Measurements from ENCODE around the gene PPIC. TPM values are rescaled to one million over a fixed set of nuclear protein-coding genes. Genes with fewer than 3 reads are reported as not detected.
A peak's percentile ranks its signal among the peaks of the same experiment; 100 is the strongest.

The PPIC gene
- total and polyA plus RNA-seq, 11 donors, result 32.7 to 61.0 (median 43.1) TPM

GRCh38 chr5:123066016-123066415 is 29.5 kb upstream of the PPIC start:
- Histone ChIP-seq H3K27me3 (no peaks in the 10 kb centered on the region), H3K9me3 (peaks cover 0 to 14% (median 0%) of the 10 kb centered on the region in 12 donors), H3K36me3 (no peaks in the 10 kb centered on the region), H3K4me1 (no peaks in the 10 kb centered on the region), H3K4me3 (no peak overlapping the region), H3K27ac (no peak overlapping the region)
- DNase-seq, result no peak
- intact Hi-C loops (cut with DNase I), result no loop called here
- TF ChIP-seq POLR2A (IDR thresholded peaks at IDR 0.05), result no peak
- no peak for TF ChIP-seq CTCF (IDR thresholded peaks at IDR 0.05)
- ATAC-seq, result no peak

GRCh38 chr5:123059455-123059854 is 22.9 kb upstream of the PPIC start:
- H3K36me3 ChIP-seq, result peaks cover 0 to 18% (median 0%) of the 10 kb centered on the region in 9 donors
- H3K9me3 ChIP-seq, result peaks cover 0 to 35% (median 4%) of the 10 kb centered on the region in 12 donors
- intact Hi-C loops (cut with DNase I), result no loop called here
- DNase-seq, result no peak
- no peak for TF ChIP-seq POLR2A (IDR thresholded peaks at IDR 0.05)
- no peaks in the 10 kb centered on the region for H3K4me1 ChIP-seq
- no peak overlapping the region for H3K4me3 ChIP-seq
- no peak overlapping the region for H3K27ac ChIP-seq
- ATAC-seq, result no peak
- H3K27me3 ChIP-seq, result no peaks in the 10 kb centered on the region

- no peak for DNase-seq
Measured at GRCh38 chr5:123051206-123051605, 14.7 kb upstream of the PPIC start.

GRCh38 chr5:123047706-123048105 is 11.2 kb upstream of the PPIC start:
- Histone ChIP-seq H3K27me3 (no peaks in the 10 kb centered on the region), H3K27ac (no peak overlapping the region), H3K36me3 (peaks cover 0 to under 1% (median 0%) of the 10 kb centered on the region in 9 donors), H3K4me3 (no peak overlapping the region), H3K9me3 (peaks cover 0 to 26% (median under 1%) of the 10 kb centered on the region in 12 donors), H3K4me1 (peaks cover 0 to 4% (median 0%) of the 10 kb centered on the region in 12 donors)
- DNase-seq (no peak), ATAC-seq (no peak)
- 82 to 91% (median 86%) methylated on average over 1 of the region's 1 CpG for WGBS, 4 donors
- TF ChIP-seq POLR2A (IDR thresholded peaks at IDR 0.05), result no peak
- TF ChIP-seq CTCF (IDR thresholded peaks at IDR 0.05), result no peak
- intact Hi-C loops (cut with DNase I), result no loop called here

More at GRCh38 chr5:123051206-123051605, 14.7 kb upstream of the PPIC start:
- no peak for ATAC-seq
- H3K9me3 ChIP-seq, result peaks cover 0 to 26% (median under 1%) of the 10 kb centered on the region in 12 donors
- H3K27ac ChIP-seq, result no peak overlapping the region
- no peak overlapping the region for H3K4me3 ChIP-seq
- H3K36me3 ChIP-seq, result peaks cover 0 to 18% (median 0%) of the 10 kb centered on the region in 9 donors
- intact Hi-C loops (cut with DNase I), result no loop called here
- H3K4me1 ChIP-seq, result peaks cover 0 to 2% (median 0%) of the 10 kb centered on the region in 12 donors
- TF ChIP-seq CTCF (IDR thresholded peaks at IDR 0.05), result no peak
- TF ChIP-seq POLR2A (IDR thresholded peaks at IDR 0.05), result no peak
- WGBS, 4 donors, result 86 to 93% (median 91%) methylated on average over 2 of the region's 2 CpGs
- no peaks in the 10 kb centered on the region for H3K27me3 ChIP-seq

GRCh38 chr5:123046222-123046621 is 9.7 kb upstream of the PPIC start:
- H3K4me1 ChIP-seq, result peaks cover 0 to 4% (median 0%) of the 10 kb centered on the region in 12 donors
- no peak for DNase-seq
- no peaks in the 10 kb centered on the region for H3K36me3 ChIP-seq
- H3K4me3 ChIP-seq, result no peak overlapping the region
- peaks cover 0 to 16% (median 0%) of the 10 kb centered on the region in 12 donors for H3K9me3 ChIP-seq
- H3K27me3 ChIP-seq, result no peaks in the 10 kb centered on the region
- no peak overlapping the region for H3K27ac ChIP-seq
- ATAC-seq, result peak; percentile 39 to 77 (median 58)
- WGBS, 4 donors, result 66 to 77% (median 67%) methylated on average over 4 of the region's 4 CpGs
- intact Hi-C loops (cut with DNase I), result no loop called here
- TF ChIP-seq CTCF (IDR thresholded peaks at IDR 0.05) (no peak), POLR2A (IDR thresholded peaks at IDR 0.05) (no peak)
